Skeletal muscle satellite cell (primary cell): ENCODE measurements around the gene PPFIBP2.

Source experiments
- H3K27me3 ChIP-seq: 2 replicates; pipeline ENCODE4 v1.7.0; 2013; ENCODE audit warnings: low read length; ENCODE audit not compliant: control insufficient read depth, insufficient read depth
- H3K36me3 ChIP-seq: 2 replicates; pipeline ENCODE4 v1.7.0; 2013; ENCODE audit warnings: mild to moderate bottlenecking, control low read depth, low read length; ENCODE audit not compliant: insufficient read depth
- H3K4me1 ChIP-seq: 2 replicates; pipeline ENCODE4 v1.7.0; 2013; ENCODE audit warnings: low read length; ENCODE audit not compliant: control insufficient read depth, insufficient read depth
- H3K4me2 ChIP-seq: 2 replicates; pipeline ENCODE4 v1.7.0; 2013; ENCODE audit warnings: mild to moderate bottlenecking, low read length
- H3K4me3 ChIP-seq: 2 replicates; pipeline ENCODE4 v1.7.0; 2013; ENCODE audit warnings: low read length
- H3K9ac ChIP-seq: 2 replicates; pipeline ENCODE4 v1.7.0; 2013; ENCODE audit warnings: mild to moderate bottlenecking, low read depth, low read length, moderate library complexity
- H3K9me3 ChIP-seq: replicated peaks from 2 replicates; pipeline ENCODE4 v1.7.0; 2013; ENCODE audit warnings: mild to moderate bottlenecking, control low read depth, low read length

PPFIBP2 gene

GRCh38 chr11:7573558-7574296 lies 59.9 kb downstream of the PPFIBP2 start:
- peaks cover 17% of the 10 kb centered on the region for H3K27me3 ChIP-seq
- H3K9me3 ChIP-seq = no peaks in the 10 kb centered on the region
- no peak overlapping the region for H3K4me3 ChIP-seq
- no peak overlapping the region for H3K9ac ChIP-seq
- H3K4me2 ChIP-seq = no peak overlapping the region
- H3K4me1 ChIP-seq = peaks cover 55% of the 10 kb centered on the region
- H3K36me3 ChIP-seq = no peaks in the 10 kb centered on the region

DNA sequence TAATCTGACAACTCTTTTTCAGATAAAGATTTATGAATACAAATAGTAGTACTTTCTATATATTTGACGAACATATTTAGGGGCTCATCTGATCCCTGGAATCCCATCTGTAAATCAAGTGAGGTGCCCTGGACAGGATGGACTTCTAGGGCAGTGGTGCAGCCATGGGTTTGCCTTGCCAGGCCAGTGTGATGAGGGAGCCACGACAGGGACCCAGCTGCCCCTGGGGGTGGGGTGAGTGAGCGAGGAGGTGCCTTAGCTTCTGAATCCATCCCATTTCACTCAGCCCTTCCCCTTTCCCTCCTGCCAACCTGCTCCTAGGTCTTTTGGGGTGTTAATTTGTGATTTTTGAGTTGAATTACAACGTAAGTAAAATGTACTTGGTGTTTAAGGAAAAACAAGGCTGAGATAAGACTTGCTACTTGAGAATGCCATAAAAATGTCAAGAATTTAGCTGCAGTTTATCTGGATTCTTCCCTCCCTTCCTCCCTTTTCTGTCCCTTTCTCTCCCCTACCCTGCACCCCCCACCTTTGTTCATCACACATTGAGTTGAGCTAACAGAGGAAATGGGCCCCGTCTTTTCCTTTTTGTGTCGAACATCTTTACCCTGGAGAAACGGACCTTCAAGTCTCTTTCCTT lies 60.8 kb downstream of the PPFIBP2 start:
- no peaks in the 10 kb centered on the region for H3K9me3 ChIP-seq
- H3K36me3 ChIP-seq = no peaks in the 10 kb centered on the region
- peaks cover 59% of the 10 kb centered on the region for H3K4me1 ChIP-seq
- no peak overlapping the region for H3K4me3 ChIP-seq
- no peak overlapping the region for H3K4me2 ChIP-seq
- peaks cover 8% of the 10 kb centered on the region for H3K27me3 ChIP-seq
- no peak overlapping the region for H3K9ac ChIP-seq

- H3K36me3 ChIP-seq = no peaks in the 10 kb centered on the region
- no peaks in the 10 kb centered on the region for H3K9me3 ChIP-seq
- no peak overlapping the region for H3K4me2 ChIP-seq
- H3K4me3 ChIP-seq = no peak overlapping the region
- no peaks in the 10 kb centered on the region for H3K27me3 ChIP-seq
- peaks cover 61% of the 10 kb centered on the region for H3K4me1 ChIP-seq
- no peak overlapping the region for H3K9ac ChIP-seq
Measured at GRCh38 chr11:7575841-7576725, 62.3 kb downstream of the PPFIBP2 start.

GRCh38 chr11:7576726-7577290 lies 63.0 kb downstream of the PPFIBP2 start:
- Histone ChIP-seq H3K9ac (peak overlapping the region; percentile 68), H3K9me3 (no peaks in the 10 kb centered on the region), H3K4me2 (peak overlapping the region; percentile 79), H3K4me1 (peaks cover 59% of the 10 kb centered on the region), H3K36me3 (no peaks in the 10 kb centered on the region), H3K27me3 (no peaks in the 10 kb centered on the region), H3K4me3 (peak overlapping the region; percentile 56)

- H3K27me3 ChIP-seq = no peaks in the 10 kb centered on the region
- no peaks in the 10 kb centered on the region for H3K9me3 ChIP-seq
- H3K36me3 ChIP-seq = no peaks in the 10 kb centered on the region
- H3K4me1 ChIP-seq = peaks cover 52% of the 10 kb centered on the region
- H3K4me2 ChIP-seq = peak overlapping the region; percentile 79
- H3K4me3 ChIP-seq = peak overlapping the region; percentile 56
- peak overlapping the region; percentile 68 for H3K9ac ChIP-seq
Measured at GRCh38 chr11:7577291-7578190, 63.7 kb downstream of the PPFIBP2 start.

DNA sequence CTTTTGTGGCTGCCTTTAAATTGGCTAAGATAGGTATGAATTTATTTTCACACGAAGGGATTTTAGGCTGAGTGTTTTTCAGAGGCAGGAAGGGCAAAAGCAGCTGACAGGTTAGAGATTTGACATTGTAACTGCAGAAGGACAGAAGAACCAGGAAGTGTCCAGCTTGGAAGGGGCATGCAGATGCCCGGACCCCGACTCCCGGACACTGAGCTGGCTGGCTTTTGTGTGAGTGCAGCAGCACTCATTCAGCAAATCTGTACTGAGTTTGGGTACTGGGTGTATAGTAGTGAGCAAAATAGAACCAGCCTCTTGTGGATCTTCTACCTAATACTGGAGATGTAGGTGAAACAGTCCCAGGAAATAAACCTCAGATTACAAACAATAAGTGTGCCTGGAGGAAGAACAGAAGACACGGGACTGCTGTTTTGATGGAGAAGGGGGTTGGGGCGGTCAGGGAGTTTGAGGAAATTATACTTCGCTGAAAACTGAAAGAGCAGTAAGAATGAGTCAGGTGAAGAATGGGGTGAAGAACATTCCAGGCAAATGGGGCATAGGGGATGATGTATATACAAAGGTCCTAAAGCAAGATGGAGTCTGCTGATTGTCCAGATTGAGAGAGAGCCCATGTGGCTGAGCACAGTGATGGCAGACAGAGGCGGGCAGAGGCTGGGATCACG lies 64.6 kb downstream of the PPFIBP2 start:
- Histone ChIP-seq H3K36me3 (no peaks in the 10 kb centered on the region), H3K4me2 (peak overlapping the region; percentile 79), H3K9ac (peak overlapping the region; percentile 68), H3K4me1 (peaks cover 45% of the 10 kb centered on the region), H3K27me3 (no peaks in the 10 kb centered on the region), H3K4me3 (peak overlapping the region; percentile 56), H3K9me3 (no peaks in the 10 kb centered on the region)

GRCh38 chr11:7579361-7579791 lies 65.6 kb downstream of the PPFIBP2 start:
- no peaks in the 10 kb centered on the region for H3K9me3 ChIP-seq
- H3K4me1 ChIP-seq = peaks cover 38% of the 10 kb centered on the region
- H3K4me3 ChIP-seq = no peak overlapping the region
- H3K4me2 ChIP-seq = no peak overlapping the region
- H3K9ac ChIP-seq = no peak overlapping the region
- no peaks in the 10 kb centered on the region for H3K36me3 ChIP-seq
- peaks cover 6% of the 10 kb centered on the region for H3K27me3 ChIP-seq

DNA sequence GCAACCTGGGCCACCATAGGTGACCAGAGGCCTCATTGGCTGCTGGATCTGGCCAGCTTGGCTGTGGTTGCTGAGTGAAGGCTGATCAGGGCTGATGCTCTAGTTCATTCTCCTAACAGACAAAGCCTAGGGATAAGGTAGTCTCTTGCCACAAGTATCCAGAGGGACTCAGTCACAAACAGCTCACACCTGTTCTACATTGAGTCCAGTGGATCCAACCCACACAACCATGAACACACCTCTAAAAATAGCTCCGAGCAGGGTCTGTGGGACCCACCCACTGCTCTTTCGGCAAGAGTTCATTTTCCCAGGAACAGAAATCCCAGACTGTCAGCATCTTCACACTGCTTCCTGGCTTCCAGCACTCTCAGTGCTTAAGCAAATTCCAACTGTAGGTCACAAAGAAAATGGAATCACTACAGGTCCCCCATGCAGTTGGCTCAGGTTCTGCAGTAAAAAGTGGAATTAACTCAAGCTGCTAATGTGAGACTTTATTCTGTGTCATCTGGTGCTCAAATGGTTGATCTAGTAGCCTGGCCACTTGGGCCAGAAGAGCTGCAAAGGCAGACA lies 67.3 kb downstream of the PPFIBP2 start:
- peaks cover 6% of the 10 kb centered on the region for H3K27me3 ChIP-seq
- no peaks in the 10 kb centered on the region for H3K9me3 ChIP-seq
- H3K4me2 ChIP-seq = no peak overlapping the region
- no peaks in the 10 kb centered on the region for H3K36me3 ChIP-seq
- no peak overlapping the region for H3K4me3 ChIP-seq
- H3K4me1 ChIP-seq = peaks cover 31% of the 10 kb centered on the region
- no peak overlapping the region for H3K9ac ChIP-seq

DNA sequence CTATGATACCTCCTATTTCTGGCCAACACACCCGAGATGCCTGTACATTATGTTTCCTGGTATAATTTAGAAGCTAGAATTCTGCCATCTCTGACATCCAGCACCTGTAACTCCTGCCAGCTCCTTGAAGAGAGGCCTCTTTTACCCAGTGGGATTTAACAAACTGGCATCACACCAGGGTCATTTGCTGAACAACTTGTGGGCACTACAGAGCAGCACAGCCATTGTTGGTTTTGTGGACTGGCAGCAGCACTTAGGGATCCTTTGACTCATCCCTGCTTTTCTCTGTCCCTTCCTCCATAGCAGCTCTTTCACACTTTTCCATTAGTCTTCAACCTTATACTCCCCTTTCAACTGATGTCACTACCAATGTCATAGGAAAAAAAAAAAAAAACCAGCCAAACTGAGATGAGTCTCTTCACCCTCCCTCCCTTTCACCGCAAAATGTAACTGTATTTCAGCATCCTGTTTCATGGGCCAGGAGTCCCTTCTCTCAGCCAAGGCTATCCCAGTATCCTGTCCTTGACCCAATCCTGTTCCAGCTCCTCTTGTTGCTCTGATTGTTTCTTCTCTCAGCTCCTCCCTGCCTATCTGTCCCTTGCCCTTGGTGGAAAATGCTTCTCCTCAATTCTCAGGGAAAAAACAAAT lies 68.7 kb downstream of the PPFIBP2 start:
- Histone ChIP-seq H3K27me3 (peaks cover 7% of the 10 kb centered on the region), H3K36me3 (no peaks in the 10 kb centered on the region), H3K4me1 (peaks cover 18% of the 10 kb centered on the region), H3K9ac (no peak overlapping the region), H3K9me3 (no peaks in the 10 kb centered on the region), H3K4me2 (no peak overlapping the region), H3K4me3 (no peak overlapping the region)
